HG02588 (cell line): ENCODE results near the gene SLC17A2.

ENCODE experiments used
- ATAC-seq: cut with Tn5 transposase; IDR thresholded peaks from one replicate; pipeline ENCODE4 v1.9.1; 2021; ENCODE audit warnings: mild to moderate bottlenecking, moderate library complexity; ENCODE audit not compliant: unreplicated experiment

Gene SLC17A2

DNA sequence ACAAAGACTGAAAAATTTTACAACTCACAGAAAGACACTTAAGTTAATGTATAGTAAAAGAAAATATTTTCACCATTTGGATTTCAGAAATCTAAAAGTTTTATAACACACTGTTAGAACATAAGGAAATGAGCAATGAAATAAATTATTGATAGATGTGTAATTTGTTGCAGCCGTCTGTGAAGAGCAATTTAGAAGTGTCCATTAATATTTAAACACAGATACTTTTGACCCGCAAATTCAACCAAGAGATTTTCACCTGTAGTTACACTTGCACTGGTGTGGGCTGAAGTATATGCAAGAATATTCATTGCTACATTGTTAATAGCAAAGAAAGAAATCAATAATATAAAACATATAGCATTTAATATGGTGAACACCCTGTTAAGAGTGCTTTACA lies 41.9 kb downstream of the SLC17A2 start:
- ATAC-seq = no peak

DNA sequence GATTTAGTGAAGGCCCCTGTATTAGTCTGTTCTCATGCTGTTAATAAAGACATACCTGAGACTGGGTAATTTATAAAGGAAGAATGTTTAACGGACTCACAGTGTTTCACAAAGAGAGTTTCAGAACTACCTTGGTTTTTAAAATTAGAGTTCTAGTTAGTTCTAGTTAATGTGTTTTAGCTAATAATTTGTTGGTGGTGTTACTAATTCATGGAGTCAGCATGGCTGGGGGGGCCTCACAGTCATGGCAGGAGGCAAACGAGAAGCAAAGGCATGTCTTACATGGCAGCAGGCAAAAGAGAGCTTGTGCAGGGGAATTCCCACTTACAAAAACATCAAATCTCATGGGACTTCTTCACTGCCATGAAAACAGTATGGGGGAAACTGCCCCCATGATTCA lies 44.4 kb downstream of the SLC17A2 start:
- no peak for ATAC-seq

DNA sequence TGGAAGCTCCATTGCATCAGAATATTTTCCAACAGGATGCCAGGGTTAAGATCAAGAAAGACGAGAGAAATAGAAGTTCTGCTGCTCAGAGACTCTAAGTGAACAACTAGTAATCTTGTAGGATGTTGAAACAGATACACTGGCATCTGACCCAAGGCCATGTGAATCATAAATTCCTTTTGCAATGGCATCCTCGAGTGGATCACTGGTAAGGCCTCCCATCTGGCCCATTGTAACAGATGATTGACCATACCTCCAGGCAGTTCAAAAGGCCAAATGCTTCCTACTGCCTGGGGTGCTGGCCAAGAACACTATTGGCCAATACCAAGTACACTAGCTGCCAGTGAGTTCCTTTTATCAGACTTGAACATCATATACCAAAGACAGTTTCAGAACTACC lies 46.5 kb downstream of the SLC17A2 start:
- no peak for ATAC-seq

DNA sequence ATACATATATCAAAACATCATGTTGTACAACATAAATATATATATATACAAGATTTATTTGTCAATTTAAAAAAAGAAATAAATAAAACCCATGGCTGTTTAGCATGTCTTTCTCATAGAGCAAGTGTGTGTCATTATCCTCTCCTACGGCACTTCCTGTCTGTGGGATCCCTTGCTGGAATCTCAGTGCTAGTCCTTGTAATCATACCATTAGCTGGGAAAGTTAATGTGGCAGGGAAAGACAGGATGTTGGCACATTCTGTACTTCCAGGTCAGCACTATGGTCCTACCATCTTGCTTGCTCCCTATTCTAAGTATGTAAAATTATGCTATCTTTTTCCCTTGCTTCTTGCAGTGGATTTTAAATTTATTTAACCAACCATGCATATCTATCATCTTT lies 47.0 kb downstream of the SLC17A2 start:
- no peak for ATAC-seq

DNA sequence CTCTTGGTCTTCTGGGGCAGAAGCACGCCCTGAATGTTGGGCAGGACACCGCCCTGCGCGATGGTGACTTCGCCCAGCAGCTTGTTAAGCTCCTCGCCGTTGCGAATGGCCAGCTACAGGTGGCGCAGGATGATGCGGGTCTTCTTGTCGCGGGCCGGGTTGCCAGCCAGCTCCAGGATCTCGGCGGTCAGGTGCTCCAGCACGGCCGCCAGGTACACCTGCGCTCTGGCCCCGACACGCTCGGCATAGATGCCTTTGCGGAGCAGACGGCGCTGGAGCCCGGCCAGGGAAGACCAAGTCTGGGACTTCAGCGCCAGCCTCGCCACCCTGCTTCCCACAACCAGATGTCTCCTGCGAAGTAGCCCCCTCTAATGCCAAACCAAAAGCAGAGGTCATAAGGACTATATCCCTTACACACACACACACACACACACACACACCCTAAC lies 48.4 kb downstream of the SLC17A2 start:
- no peak for ATAC-seq

DNA sequence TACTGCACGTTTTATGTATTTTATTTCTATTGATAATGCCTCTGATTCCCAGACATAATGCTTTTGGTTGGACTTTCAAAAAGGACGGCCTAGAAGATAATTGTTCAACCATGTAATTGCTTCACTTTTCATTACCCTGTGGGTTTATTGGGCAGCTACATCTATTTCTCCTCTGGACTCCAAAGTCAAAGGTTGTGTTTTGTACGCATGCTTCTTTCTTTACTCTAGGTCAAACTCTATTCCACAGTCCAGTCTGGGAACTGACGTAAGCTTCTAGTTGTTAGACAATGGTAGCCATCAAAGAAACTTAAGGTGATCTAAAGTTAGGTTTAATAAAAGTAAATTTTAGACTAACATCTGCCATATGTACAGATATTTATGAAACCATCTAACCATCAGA lies 49.9 kb downstream of the SLC17A2 start:
- ATAC-seq = no peak

DNA sequence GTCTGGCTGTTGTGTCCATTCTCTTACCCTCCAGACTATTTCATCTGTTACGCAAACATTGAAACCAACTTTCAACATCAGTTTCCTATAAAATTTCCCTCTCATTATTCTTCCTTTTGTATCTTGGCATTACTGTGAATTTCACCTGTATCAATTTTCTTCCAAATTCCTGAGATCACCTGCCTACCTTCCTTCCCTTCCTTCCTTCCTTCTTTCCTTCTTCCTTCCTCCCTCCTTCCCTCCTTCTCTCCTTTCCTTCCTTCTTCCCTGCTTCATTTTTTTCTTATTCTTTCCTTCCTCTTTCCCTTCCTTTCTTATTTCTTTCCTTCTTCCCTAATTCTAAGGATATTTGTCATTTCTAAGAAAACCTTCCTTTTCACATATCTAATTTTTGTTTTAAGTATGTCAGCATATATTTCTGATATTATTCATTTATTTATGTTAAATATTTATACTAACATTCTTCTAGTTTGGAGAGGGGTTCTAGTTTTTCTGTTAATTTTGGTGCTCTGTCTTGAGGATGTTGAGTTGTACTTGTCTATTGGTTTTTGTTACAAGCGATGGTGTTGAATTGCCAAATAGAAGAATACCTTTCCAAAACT lies 51.7 kb downstream of the SLC17A2 start:
- no peak for ATAC-seq

DNA sequence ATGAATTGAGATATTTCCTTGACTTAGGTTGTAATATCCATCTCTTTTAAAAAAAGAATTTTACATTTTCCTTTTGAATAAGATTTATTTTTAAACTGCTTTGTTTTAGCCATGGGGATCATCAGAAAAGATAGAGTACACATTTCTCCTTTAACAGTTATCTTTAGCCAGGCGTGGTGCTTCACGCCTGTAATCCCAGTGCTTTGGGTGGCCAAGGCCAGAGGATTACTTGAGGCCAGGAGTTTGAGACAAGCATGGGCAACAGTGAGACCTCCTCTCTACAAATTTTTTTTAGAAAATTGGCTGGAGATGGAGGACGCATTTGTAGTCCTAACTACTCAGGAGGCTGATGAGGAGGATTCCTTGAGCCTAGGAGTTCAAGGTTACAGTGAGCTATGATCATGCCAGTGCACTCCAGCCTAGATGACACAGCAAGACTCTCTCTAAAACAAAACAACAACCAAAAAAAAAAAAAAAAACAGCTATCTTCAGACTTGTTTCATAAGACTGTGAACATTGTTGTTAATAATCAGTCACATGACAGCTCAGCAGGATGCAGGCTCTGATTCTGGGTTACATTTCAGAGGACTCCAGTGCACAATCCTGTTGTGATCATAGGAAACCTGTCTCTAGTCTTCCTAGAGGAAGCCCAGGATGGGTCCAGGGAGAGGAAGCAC lies 54.4 kb downstream of the SLC17A2 start:
- no peak for ATAC-seq

DNA sequence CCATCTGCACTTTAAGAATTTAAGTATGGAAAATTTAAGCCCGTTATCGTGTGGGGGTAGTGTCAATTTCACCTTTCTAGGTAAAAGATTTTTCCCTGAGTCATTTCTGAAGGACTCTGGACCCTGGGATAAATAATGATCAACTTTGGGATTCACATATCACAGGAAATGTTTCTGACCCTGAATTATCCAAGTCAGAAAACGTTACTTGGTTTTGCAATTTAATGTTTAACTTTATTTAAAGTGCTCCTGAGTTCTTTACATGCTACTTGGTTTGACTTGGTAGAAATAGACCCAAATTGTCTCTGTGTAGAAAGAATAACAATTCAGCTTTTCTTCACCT lies 55.0 kb downstream of the SLC17A2 start:
- no peak for ATAC-seq

DNA sequence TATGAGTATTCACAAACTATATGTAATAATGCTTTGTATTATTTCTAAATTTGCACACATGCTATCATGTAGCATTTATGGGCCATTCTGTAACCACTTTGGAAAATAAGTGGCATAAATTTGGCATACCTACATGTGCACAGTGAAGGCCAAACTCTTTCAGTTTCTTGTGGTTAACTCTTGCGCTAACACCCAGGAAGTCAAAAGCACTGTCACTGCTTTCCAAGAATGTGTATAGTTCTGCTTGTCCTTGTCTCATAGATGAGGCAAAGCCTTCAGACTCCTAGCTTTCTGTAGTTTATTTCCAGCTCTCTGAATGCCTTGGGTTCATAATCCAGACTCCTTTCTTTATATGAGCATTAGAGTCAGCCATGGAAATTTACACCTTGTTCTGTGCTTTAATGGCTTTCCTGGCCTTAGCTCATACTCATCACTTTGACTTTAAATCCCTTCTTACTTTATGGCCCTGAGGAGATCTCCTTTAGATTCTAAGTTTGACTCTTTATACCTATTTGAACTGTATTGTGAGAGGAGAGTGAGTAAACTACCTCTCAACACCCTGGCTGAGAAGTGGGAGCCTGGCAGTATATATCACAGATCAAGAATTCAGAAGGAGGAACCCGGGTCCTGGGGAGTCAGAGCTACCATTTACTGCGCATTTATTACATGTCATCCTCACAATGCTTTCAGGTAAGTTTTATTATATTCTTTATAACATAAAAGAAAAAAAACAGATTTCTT lies 55.5 kb downstream of the SLC17A2 start:
- no peak for ATAC-seq

DNA sequence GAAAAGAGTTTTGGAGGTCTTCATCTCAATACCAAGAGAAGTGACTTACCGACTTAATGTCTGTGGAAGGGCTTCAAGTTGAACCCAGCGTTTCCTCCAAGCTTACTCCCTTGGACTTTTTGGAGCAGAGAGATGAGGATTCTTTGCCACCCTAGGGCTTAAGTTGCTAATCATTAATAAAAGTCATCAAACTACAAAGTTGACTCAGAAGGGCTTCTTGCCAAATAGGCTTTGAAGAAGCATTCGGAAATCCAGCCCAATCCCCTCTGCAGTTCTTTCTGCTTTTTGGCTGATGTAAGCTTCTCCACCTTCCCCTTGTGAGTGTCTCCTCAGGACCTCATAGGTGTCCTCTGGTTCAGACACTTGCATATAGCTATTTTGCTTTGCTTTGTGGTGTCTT lies 56.4 kb downstream of the SLC17A2 start, which contains the start of gene SLC17A3:
SLC17A3 (minus strand) TSS at position 126 of the 400 bp plus-strand sequence. CDS start 5,856 bp downstream, outside the sequence.
- no peak for ATAC-seq

DNA sequence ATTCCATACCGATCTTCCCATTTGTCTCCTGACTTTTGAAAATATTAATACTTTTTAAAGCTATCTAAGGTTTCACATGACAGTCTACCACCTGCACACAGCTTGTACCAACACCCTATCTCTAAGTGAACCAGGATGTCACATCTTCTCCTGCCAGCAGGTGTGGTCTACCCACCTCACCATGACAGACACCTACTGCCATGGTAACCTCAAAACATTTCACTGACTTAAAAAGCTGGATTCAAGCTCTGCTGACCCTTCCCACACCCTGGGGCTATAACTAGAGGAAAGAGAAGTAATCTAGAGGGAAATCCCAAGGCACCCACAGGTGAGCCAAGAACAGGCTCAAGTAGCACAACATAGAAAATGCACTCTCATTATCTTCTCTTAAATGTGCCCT lies 57.7 kb downstream of the SLC17A2 start:
- no peak for ATAC-seq

DNA sequence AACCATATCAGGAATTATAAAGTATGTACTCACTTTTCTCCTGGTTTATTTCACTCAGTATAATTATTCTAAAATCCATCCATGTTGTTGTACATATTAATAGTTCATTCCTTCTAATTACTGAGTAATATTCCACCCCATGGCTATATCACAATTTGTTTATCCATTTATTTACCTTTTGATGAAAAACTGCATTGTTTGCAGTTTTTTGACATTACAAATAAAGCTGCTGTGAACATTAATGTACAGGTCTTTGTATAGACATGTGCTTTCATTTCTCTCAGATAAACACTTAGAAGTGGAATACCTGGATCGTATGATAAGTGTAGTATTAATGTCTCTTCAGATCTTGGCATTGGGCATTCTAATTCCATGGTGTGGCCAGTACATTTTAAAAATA lies 60.7 kb downstream of the SLC17A2 start:
- no peak for ATAC-seq

DNA sequence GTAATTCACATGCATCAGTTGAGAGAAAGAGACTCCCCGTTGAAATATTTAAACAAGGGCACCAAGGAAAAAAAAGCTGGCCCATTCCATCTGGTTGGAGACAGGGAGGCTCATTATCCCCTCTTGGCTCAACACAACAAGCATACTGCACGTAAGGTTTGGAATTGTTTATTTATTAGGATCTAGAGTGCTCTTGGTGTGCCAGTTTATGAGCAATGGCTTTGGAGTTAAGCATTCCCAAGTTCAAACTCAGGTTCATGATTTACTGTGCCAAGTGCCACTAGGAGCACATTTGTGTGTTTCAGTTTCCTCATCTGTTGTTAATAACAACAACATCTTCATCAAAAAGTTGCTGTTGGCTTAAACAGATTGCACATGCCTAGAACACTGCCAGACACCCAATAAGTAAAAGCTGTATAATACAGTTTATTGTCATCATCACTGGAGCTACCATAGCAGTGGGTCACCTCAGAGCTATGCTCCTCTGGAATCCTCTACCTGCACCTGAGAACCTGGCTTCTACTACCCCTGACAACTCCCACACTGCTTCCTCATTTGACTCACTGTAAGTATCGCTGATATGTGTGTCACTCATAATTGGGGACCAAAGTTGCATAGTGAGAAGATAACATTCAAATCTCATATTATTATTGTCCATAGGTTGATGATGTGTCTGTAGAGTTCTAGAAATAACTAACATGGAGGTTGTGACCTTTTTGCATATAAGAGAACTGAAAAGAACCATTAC lies 61.9 kb downstream of the SLC17A2 start:
- no peak for ATAC-seq

DNA sequence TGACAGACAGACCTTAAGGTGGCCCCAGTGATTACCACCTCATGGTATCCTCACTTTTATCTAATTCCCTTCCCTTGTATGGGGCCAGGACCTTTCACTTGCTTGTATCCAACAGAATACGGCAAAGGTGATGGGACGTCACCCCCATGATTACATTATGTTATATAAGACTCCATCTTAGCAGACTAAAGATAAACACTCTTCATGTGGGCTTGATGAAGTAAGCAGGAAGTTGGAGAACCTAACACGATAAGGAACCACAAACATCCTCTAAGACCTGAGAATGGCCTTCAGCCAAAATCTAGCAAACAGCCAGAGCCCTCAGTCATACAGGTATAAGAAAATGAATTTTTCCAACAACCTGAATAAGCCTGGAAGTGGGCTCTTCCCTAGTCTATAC lies 64.5 kb downstream of the SLC17A2 start:
- no peak for ATAC-seq

DNA sequence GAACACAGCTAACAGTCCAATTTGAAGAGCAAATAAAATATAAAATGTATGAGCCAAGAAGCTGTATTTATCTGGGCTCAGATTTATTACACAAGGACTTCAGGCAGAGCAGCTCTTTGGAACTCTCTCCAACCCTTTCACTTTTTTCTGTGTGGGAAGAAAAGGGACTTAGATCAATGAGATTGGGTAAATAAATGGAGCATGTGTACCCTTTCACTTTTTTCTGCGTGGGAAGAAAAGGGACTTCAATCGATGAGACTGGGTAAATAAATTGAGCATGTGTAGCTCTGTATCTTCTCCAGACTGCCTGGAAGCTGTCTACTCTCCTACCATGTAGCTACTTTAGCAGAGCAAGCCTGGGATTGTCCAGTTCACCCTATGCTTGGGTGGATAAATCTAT lies 67.1 kb downstream of the SLC17A2 start:
- ATAC-seq = no peak
